ENCODE data around the gene NEDD4L. TPM values are rescaled to one million over a fixed set of nuclear protein-coding genes. Genes with fewer than 3 reads are reported as not detected.

The NEDD4L gene
- polyA plus RNA-seq, 1 experiment: 14.1 TPM

GRCh38 chr18:58271770-58272169 is 227.7 kb downstream of the NEDD4L start:
- ChIA-PET POLR2A (no interaction called here), CTCF (no interaction called here)
- H3K27me3 ChIP-seq (ENCODE audit: control insufficient read depth, insufficient read depth, low read length): no peaks in the 10 kb centered on the region
- H3K4me3 ChIP-seq (ENCODE audit: low read depth, low read length): no peak overlapping the region
- DNase-seq (ENCODE audit: low read depth): no peak
- H3K36me3 ChIP-seq (ENCODE audit: control insufficient read depth, insufficient read depth, low read length): no peaks in the 10 kb centered on the region; the same call in 1 of the 2 replicates
- TF ChIP-seq CTCF (IDR thresholded peaks at IDR 0.05; ENCODE audit: insufficient read depth, low read depth, low read length): no peak

GRCh38 chr18:58272209-58272608 is 228.2 kb downstream of the NEDD4L start:
- no peak for TF ChIP-seq CTCF (IDR thresholded peaks at IDR 0.05; ENCODE audit: insufficient read depth, low read depth, low read length)
- no peak for DNase-seq (ENCODE audit: low read depth)
- no peaks in the 10 kb centered on the region for H3K27me3 ChIP-seq (ENCODE audit: control insufficient read depth, insufficient read depth, low read length)
- CTCF ChIA-PET: no interaction called here
- no peaks in the 10 kb centered on the region; the same call in 1 of the 2 replicates for H3K36me3 ChIP-seq (ENCODE audit: control insufficient read depth, insufficient read depth, low read length)
- no peak overlapping the region for H3K4me3 ChIP-seq (ENCODE audit: low read depth, low read length)
- POLR2A ChIA-PET: no interaction called here

- H3K27me3 ChIP-seq (ENCODE audit: control insufficient read depth, insufficient read depth, low read length): no peaks in the 10 kb centered on the region
- no peaks in the 10 kb centered on the region; the same call in 1 of the 2 replicates for H3K36me3 ChIP-seq (ENCODE audit: control insufficient read depth, insufficient read depth, low read length)
- no peak for TF ChIP-seq CTCF (IDR thresholded peaks at IDR 0.05; ENCODE audit: insufficient read depth, low read depth, low read length)
- no peak overlapping the region for H3K4me3 ChIP-seq (ENCODE audit: low read depth, low read length)
- POLR2A ChIA-PET: no interaction called here
- DNase-seq (ENCODE audit: low read depth): no peak
- CTCF ChIA-PET: interaction anchor here (1.2 kb wide), 1 partner anchor 10 kb away, joined by 3 read pairs; no protein-coding TSS in a partner anchor
These were observed 228.9 kb downstream of the NEDD4L start for GRCh38 chr18:58272779-58273435.

- H3K27me3 ChIP-seq (ENCODE audit: control insufficient read depth, insufficient read depth, low read length): no peaks in the 10 kb centered on the region
- no peak for DNase-seq (ENCODE audit: low read depth)
- POLR2A ChIA-PET: no interaction called here
- no peak for TF ChIP-seq CTCF (IDR thresholded peaks at IDR 0.05; ENCODE audit: insufficient read depth, low read depth, low read length)
- CTCF ChIA-PET: no interaction called here
- no peak overlapping the region for H3K4me3 ChIP-seq (ENCODE audit: low read depth, low read length)
- no peaks in the 10 kb centered on the region; the same call in 1 of the 2 replicates for H3K36me3 ChIP-seq (ENCODE audit: control insufficient read depth, insufficient read depth, low read length)
These were observed 231.2 kb downstream of the NEDD4L start for GRCh38 chr18:58275176-58275575.

GRCh38 chr18:58276789-58277739 is 233.0 kb downstream of the NEDD4L start:
- DNase-seq (ENCODE audit: low read depth): no peak
- CTCF ChIA-PET: no interaction called here
- Histone ChIP-seq H3K36me3 (ENCODE audit: control insufficient read depth, insufficient read depth, low read length) (no peaks in the 10 kb centered on the region; the same call in 1 of the 2 replicates), H3K27me3 (ENCODE audit: control insufficient read depth, insufficient read depth, low read length) (no peaks in the 10 kb centered on the region), H3K4me3 (ENCODE audit: low read depth, low read length) (no peak overlapping the region)
- no peak for TF ChIP-seq CTCF (IDR thresholded peaks at IDR 0.05; ENCODE audit: insufficient read depth, low read depth, low read length)
- POLR2A ChIA-PET: no interaction called here

Measured in BJ (cell line).